Pulmonary artery endothelial cell (primary cell): Measurements from ENCODE around the gene SKIL. TPM values are rescaled to one million over a fixed set of nuclear protein-coding genes. Genes with fewer than 3 reads are reported as not detected.
"Not testable (repeated sequence)": the region's sequence is repeated elsewhere in the genome, so short reads cannot be mapped to it uniquely, and the experiment has no call there.

Source experiments
- DNase-seq: peaks from one replicate; pipeline ENCODE4 v3.0.0-alpha.2; 2011; ENCODE audit warnings: low read depth, low spot score
- total RNA-seq: library from RNA; depleted of rRNA; stranded (reverse); fragments of >200 nt; gene quantifications from 2 replicates; pipeline ENCODE4 v1.2.3, GENCODE V29; 2014

SKIL gene
- 103 and 135 TPM in 2 replicates for total RNA-seq

- DNase-seq, result peak; percentile 84
Measured at GRCh38 chr3:170357176-170358041, at the start of gene SKIL. Gene SKIL, plus strand, starts transcription at chr3:170357715. Its CDS starts 2,617 bp downstream, at chr3:170360332.

- DNase-seq, result no peak
Measured at GRCh38 chr3:170309046-170309445, 48.5 kb upstream of the SKIL start.

GRCh38 chr3:170317954-170318353, 39.6 kb upstream of the SKIL start:
- DNase-seq, result no peak

- peak; percentile 64 for DNase-seq
Measured at GRCh38 chr3:170320461-170321121, 36.9 kb upstream of the SKIL start.

GRCh38 chr3:170321321-170322034, 36.0 kb upstream of the SKIL start:
- no peak for DNase-seq

- DNase-seq, result no peak
Measured at GRCh38 chr3:170322566-170323269, 34.8 kb upstream of the SKIL start.

GRCh38 chr3:170323331-170323730, 34.2 kb upstream of the SKIL start:
- no peak for DNase-seq

- no peak for DNase-seq
Measured at GRCh38 chr3:170324962-170325361, 32.6 kb upstream of the SKIL start.

- no peak for DNase-seq
Measured at GRCh38 chr3:170327040-170327808, 30.3 kb upstream of the SKIL start.

GRCh38 chr3:170327868-170328548, 29.5 kb upstream of the SKIL start:
- not testable (repeated sequence) for DNase-seq

- no peak for DNase-seq
Measured at GRCh38 chr3:170330366-170330765, 27.1 kb upstream of the SKIL start.

GRCh38 chr3:170331143-170331542, 26.4 kb upstream of the SKIL start:
- peak; percentile 71 for DNase-seq

- no peak for DNase-seq
Measured at GRCh38 chr3:170337420-170337819, 20.1 kb upstream of the SKIL start.

- DNase-seq, result no peak
Measured at GRCh38 chr3:170338690-170339340, 18.7 kb upstream of the SKIL start.

- DNase-seq, result not testable (repeated sequence)
Measured at GRCh38 chr3:170342273-170342672, 15.2 kb upstream of the SKIL start.

- DNase-seq, result not testable (repeated sequence)
Measured at GRCh38 chr3:170343859-170344258, 13.7 kb upstream of the SKIL start.

GRCh38 chr3:170344971-170345370, 12.5 kb upstream of the SKIL start:
- no peak for DNase-seq

GRCh38 chr3:170346481-170347392, 10.8 kb upstream of the SKIL start:
- no peak for DNase-seq
